DOHH2 (cell line): ENCODE results near the gene MAN2B2.

Experiments
- H3F3A ChIP-seq: fragments of 200-600 bp; sonication (generic), shearing (Covaris generic); 2 replicates; pipeline ENCODE4 v1.6.0; 2016; ENCODE audit warnings: antibody characterized with exemption, mild to moderate bottlenecking; ENCODE audit not compliant: control insufficient read depth, insufficient read depth
- H3K27ac ChIP-seq: fragments of 200-600 bp; sonication (generic); 2 replicates; pipeline ENCODE4 v1.5.1; 2014; ENCODE audit warnings: low read depth, mild to moderate bottlenecking, low read length, moderate library complexity
- H3K27me3 ChIP-seq: fragments of 200-600 bp; sonication (generic); 2 replicates; pipeline ENCODE4 v1.6.1; 2014; ENCODE audit warnings: mild to moderate bottlenecking, low read length, mixed read lengths; ENCODE audit not compliant: control insufficient read depth
- H3K36me3 ChIP-seq: fragments of 200-600 bp; sonication (generic); 2 replicates; pipeline ENCODE4 v1.6.1; 2014; ENCODE audit warnings: mild to moderate bottlenecking, low read length, moderate library complexity, mixed read lengths; ENCODE audit not compliant: control insufficient read depth
- H3K4me1 ChIP-seq: fragments of 200-600 bp; sonication (generic); 2 replicates; pipeline ENCODE4 v1.6.1; 2014; ENCODE audit warnings: mild to moderate bottlenecking, low read length, mixed read lengths; ENCODE audit not compliant: control insufficient read depth
- H3K4me2 ChIP-seq: fragments of 200-600 bp; sonication (generic); 2 replicates; pipeline ENCODE4 v1.6.0; 2014; ENCODE audit warnings: mild to moderate bottlenecking, low read length, moderate library complexity
- H3K4me3 ChIP-seq: fragments of 200-600 bp; sonication (generic); 2 replicates; pipeline ENCODE4 v1.5.1; 2014; ENCODE audit warnings: mild to moderate bottlenecking, low read length, mixed read lengths
- H3K79me2 ChIP-seq: fragments of 200-600 bp; sonication (generic); 2 replicates; pipeline ENCODE4 v1.6.1; 2014; ENCODE audit warnings: mild to moderate bottlenecking, low read length, mixed read lengths; ENCODE audit not compliant: control insufficient read depth
- H3K9me2 ChIP-seq: fragments of 200-600 bp; sonication (generic); replicated peaks from 2 replicates; pipeline ENCODE4 v1.6.1; 2014; ENCODE audit warnings: mild to moderate bottlenecking, low read length, mixed read lengths; ENCODE audit not compliant: control insufficient read depth
- H3K9me3 ChIP-seq: fragments of 200-600 bp; sonication (generic); 2 replicates; pipeline ENCODE4 v1.6.1; 2014; ENCODE audit warnings: antibody characterized with exemption, low read length, mixed read lengths; ENCODE audit not compliant: control insufficient read depth, insufficient read depth
- H4K20me1 ChIP-seq: fragments of 200-600 bp; sonication (generic); 2 replicates; pipeline ENCODE4 v1.6.0; 2014; ENCODE audit warnings: low read depth, mild to moderate bottlenecking, antibody characterized with exemption, low read length, moderate library complexity; ENCODE audit not compliant: control insufficient read depth, insufficient read depth
- CTCF ChIP-seq: fragments of 200-600 bp; sonication (generic); IDR thresholded peaks from one replicate; pipeline ENCODE4 v1.5.1; 2014; ENCODE audit warnings: antibody characterized with exemption, mild to moderate bottlenecking, low read depth, low read length; ENCODE audit not compliant: poor library complexity, severe bottlenecking
- EZH2phosphoT487 ChIP-seq: fragments of 200-600 bp; sonication (generic); IDR thresholded peaks from 2 replicates; pipeline ENCODE4 v1.6.1; 2017; ENCODE audit warnings: borderline replicate concordance, mild to moderate bottlenecking, antibody characterized with exemption, low read length, moderate library complexity, mixed read lengths

Gene MAN2B2

DNA sequence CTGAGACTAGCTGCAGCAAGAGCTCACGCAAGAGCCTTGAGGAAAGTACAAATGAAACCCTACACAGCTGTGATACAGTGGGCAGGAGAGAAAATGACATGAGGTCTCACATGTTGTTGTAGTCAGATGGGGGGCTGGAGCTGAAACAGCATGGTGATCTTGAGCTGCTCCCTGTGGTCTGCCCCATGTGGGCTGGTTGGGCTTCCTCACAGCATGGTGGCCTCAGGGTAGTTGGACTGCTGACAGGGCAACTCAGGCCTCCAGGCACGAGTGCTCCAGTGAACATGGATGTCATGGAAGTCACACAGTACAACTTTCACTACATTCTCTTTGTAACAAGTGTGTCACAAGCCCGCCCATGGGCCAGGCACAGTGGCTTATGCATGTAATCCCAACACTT is 3.4 kb upstream of the MAN2B2 start:
- no peaks in the 10 kb centered on the region; the same call in 1 of the 2 replicates for H3K36me3 ChIP-seq

GRCh38 chr4:6573551-6573950 is 1.4 kb upstream of the MAN2B2 start:
- Histone ChIP-seq H3K27me3 (peaks cover 10% of the 10 kb centered on the region), H3K4me1 (peaks cover 11% of the 10 kb centered on the region), H3K36me3 (peaks cover 5% of the 10 kb centered on the region), H3K79me2 (peaks cover 9% of the 10 kb centered on the region), H4K20me1 (no peaks in the 10 kb centered on the region), H3K9me2 (no peaks in the 10 kb centered on the region), H3F3A (no peaks in the 10 kb centered on the region), H3K27ac (no peak overlapping the region), H3K9me3 (no peaks in the 10 kb centered on the region), H3K4me3 (no peak overlapping the region), H3K4me2 (no peak overlapping the region)
- TF ChIP-seq EZH2phosphoT487 (no peak), CTCF (no peak)

More for the DNA sequence above, 3.4 kb upstream of the MAN2B2 start:
- H3K79me2 ChIP-seq: peaks cover 9% of the 10 kb centered on the region
- H3K9me2 ChIP-seq: no peaks in the 10 kb centered on the region
- no peaks in the 10 kb centered on the region for H3F3A ChIP-seq
- peaks cover 10% of the 10 kb centered on the region for H3K27me3 ChIP-seq
- TF ChIP-seq CTCF (no peak), EZH2phosphoT487 (no peak)
- no peak overlapping the region for H3K27ac ChIP-seq
- H3K4me2 ChIP-seq: no peak overlapping the region
- H3K4me1 ChIP-seq: peaks cover 11% of the 10 kb centered on the region
- no peaks in the 10 kb centered on the region for H4K20me1 ChIP-seq
- H3K9me3 ChIP-seq: no peaks in the 10 kb centered on the region
- no peak overlapping the region for H3K4me3 ChIP-seq

DNA sequence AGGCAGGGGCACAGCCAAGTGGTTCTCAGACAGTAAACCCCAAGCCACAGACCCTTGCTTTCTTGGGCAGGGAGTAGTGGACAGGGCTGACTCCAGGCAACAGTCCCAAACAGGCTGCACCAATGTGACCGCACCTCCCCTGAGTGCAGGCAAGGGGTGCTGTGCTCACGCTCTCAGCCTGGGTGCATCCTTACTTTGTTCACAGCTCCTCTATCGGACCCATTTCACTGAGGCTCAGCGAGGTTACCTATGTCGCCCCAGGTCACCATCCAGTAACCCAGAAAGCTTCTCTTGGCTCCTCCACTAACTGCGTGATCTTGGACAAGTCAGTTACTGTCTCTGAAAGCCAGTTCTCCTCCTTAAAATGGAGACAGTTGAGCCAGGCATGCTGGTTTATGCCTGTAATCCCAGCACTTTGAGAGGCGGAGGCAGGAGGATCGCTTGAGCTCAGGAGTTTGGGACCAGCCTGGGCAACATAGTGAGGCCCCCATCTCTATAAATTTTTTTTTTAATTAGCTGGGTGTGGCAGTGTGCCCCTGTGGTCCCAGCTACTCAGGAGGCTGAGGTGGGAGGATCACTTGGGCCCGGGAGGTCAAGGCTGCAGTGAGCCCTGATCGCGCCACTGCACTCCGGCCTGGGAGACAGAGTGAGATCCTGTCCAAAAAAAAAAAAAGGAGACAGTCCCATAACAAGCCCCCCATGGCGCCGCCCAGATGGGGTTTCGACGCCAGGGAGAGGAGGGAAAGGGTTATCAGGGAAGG is 823 bp upstream of the MAN2B2 start:
- TF ChIP-seq EZH2phosphoT487 (no peak), CTCF (no peak)
- Histone ChIP-seq H3K36me3 (peaks cover 9% of the 10 kb centered on the region), H3K4me3 (peak overlapping the region; percentile 95), H3K27ac (no peak overlapping the region), H3K4me2 (peak overlapping the region; percentile 97), H4K20me1 (no peaks in the 10 kb centered on the region), H3K79me2 (peaks cover 9% of the 10 kb centered on the region), H3F3A (no peaks in the 10 kb centered on the region), H3K4me1 (peaks cover 11% of the 10 kb centered on the region), H3K27me3 (peaks cover 10% of the 10 kb centered on the region), H3K9me3 (no peaks in the 10 kb centered on the region), H3K9me2 (no peaks in the 10 kb centered on the region)
